WERI-Rb-1 (cell line): ENCODE results near the gene UVRAG.
A peak's percentile ranks its signal among the peaks of the same experiment; 100 is the strongest.

ENCODE experiments used
- DNase-seq: peaks from one replicate; pipeline ENCODE4 v3.0.0-alpha.2; 2020
- H3K27ac ChIP-seq: fragments of 250-450 bp; sonication (Bioruptor Pico); 2 replicates; pipeline ENCODE4 v1.5.1; 2020; ENCODE audit warnings: mild to moderate bottlenecking, moderate library complexity
- H3K27me3 ChIP-seq: fragments of 250-450 bp; sonication (Bioruptor Pico); 2 replicates; pipeline ENCODE4 v1.5.1; 2021; ENCODE audit warnings: mild to moderate bottlenecking, low read depth, moderate library complexity; ENCODE audit not compliant: insufficient read depth, severe bottlenecking
- H3K36me3 ChIP-seq: fragments of 250-450 bp; sonication (Bioruptor Pico); 2 replicates; pipeline ENCODE4 v1.5.1; 2020; ENCODE audit warnings: mild to moderate bottlenecking, moderate library complexity
- H3K4me3 ChIP-seq: 2 replicates; pipeline ENCODE4 v1.5.1; 2011; ENCODE audit warnings: low read depth, mild to moderate bottlenecking, control low read depth, low read length
- H3K9me3 ChIP-seq: fragments of 250-450 bp; sonication (Bioruptor Pico); 2 replicates; pipeline ENCODE4 v1.5.1; 2021; ENCODE audit warnings: mild to moderate bottlenecking, moderate library complexity; ENCODE audit not compliant: severe bottlenecking
- TF ChIP-seq, protein P1 (sequence below): IDR thresholded peaks from 2 replicates; pipeline ENCODE4 v1.5.1; 2011; ENCODE audit warnings: low read depth, mild to moderate bottlenecking, control low read depth, inconsistent platforms, low read length

The UVRAG gene

GRCh38 chr11:75797792-75798191, 17.2 kb upstream of the UVRAG start:
- DNase-seq: no peak
- Histone ChIP-seq H3K4me3 (no peak overlapping the region), H3K27ac (no peak overlapping the region), H3K27me3 (no peaks in the 10 kb centered on the region), H3K9me3 (no peaks in the 10 kb centered on the region), H3K36me3 (no peaks in the 10 kb centered on the region)
- TF ChIP-seq, protein P1, sequence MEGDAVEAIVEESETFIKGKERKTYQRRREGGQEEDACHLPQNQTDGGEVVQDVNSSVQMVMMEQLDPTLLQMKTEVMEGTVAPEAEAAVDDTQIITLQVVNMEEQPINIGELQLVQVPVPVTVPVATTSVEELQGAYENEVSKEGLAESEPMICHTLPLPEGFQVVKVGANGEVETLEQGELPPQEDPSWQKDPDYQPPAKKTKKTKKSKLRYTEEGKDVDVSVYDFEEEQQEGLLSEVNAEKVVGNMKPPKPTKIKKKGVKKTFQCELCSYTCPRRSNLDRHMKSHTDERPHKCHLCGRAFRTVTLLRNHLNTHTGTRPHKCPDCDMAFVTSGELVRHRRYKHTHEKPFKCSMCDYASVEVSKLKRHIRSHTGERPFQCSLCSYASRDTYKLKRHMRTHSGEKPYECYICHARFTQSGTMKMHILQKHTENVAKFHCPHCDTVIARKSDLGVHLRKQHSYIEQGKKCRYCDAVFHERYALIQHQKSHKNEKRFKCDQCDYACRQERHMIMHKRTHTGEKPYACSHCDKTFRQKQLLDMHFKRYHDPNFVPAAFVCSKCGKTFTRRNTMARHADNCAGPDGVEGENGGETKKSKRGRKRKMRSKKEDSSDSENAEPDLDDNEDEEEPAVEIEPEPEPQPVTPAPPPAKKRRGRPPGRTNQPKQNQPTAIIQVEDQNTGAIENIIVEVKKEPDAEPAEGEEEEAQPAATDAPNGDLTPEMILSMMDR: no peak

GRCh38 chr11:75800136-75800675, 14.8 kb upstream of the UVRAG start:
- no peak for DNase-seq
- Histone ChIP-seq H3K27me3 (no peaks in the 10 kb centered on the region), H3K4me3 (no peak overlapping the region), H3K27ac (no peak overlapping the region), H3K36me3 (no peaks in the 10 kb centered on the region), H3K9me3 (no peaks in the 10 kb centered on the region)
- TF ChIP-seq, protein P1: no peak

DNA sequence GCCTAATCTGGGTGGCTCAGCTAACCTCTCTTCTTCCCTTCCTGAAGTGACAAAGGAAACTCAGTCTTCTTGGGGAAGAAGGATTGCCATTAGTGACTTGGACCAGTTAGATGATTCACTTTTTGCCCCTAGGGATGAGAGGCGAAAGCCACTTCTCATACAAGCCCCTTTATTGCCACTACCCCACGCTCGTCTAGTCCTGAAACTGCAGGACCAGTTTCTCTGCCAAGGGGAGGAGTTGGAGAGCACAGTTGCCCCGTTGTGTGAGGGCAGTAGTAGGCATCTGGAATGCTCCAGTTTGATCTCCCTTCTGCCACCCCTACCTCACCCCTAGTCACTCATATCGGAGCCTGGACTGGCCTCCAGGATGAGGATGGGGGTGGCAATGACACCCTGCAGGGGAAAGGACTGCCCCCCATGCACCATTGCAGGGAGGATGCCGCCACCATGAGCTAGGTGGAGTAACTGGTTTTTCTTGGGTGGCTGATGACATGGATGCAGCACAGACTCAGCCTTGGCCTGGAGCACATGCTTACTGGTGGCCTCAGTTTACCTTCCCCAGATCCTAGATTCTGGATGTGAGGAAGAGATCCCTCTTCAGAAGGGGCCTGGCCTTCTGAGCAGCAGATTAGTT, 14.2 kb upstream of the UVRAG start:
- no peak for DNase-seq
- Histone ChIP-seq H3K36me3 (no peaks in the 10 kb centered on the region), H3K27me3 (no peaks in the 10 kb centered on the region), H3K9me3 (no peaks in the 10 kb centered on the region), H3K4me3 (no peak overlapping the region), H3K27ac (no peak overlapping the region)
- TF ChIP-seq, protein P1: 0 out of 2 replicates have a peak, but pooled peaks have one; percentile 12

- no peak for DNase-seq
- H3K4me3 ChIP-seq: no peak overlapping the region
Measured at GRCh38 chr11:75801362-75802020, 13.5 kb upstream of the UVRAG start.

DNA sequence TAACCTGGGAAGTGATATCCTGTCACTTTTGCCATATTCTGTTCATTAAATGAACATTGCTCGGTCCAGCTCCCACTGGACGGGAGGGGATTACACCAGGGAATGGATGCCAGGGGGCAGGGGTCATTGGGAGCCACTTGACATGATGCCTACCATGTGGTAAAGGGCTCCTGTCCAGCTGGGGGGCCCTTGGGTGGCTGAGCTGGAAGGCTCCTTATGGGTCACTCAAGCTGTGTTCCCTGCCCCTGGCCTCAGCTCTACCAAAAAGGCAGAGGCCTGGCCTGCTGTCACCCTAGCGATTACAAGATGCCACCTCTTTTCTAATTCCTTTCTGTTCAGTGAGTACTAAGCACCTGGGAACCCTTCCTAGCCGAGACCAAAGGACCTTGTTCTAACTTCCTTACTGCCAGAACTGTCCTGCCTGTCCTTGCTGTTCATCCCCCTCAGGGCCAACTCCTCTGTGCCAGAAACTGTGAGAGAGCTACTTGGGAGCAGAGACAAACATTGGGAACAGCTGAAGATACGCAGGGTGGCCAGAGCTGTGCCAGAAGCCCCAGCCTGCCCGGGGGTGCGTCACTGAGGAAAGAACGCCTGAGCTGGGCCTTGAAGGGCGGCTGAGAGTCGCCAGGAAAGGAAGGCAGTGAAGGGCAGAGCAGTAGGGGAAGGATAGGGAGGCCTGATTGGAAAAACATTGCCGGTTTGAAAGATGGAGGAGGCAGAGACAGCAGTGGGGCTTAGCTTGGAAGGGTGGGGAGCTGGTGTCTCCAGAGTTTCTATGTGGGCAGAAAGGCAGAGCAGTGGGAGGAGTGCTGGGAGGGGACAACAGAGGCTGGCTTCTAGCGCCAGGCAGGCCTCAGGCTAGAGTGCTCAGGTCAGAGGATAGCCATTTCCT, 12.7 kb upstream of the UVRAG start:
- no peak overlapping the region for H3K27ac ChIP-seq
- no peak for DNase-seq
- H3K4me3 ChIP-seq: no peak overlapping the region
- no peaks in the 10 kb centered on the region for H3K27me3 ChIP-seq
- H3K9me3 ChIP-seq: no peaks in the 10 kb centered on the region
- TF ChIP-seq, protein P1: no peak
- no peaks in the 10 kb centered on the region for H3K36me3 ChIP-seq

More at GRCh38 chr11:75801362-75802020, 13.5 kb upstream of the UVRAG start:
- no peaks in the 10 kb centered on the region for H3K9me3 ChIP-seq
- TF ChIP-seq, protein P1: no peak
- no peaks in the 10 kb centered on the region for H3K36me3 ChIP-seq
- H3K27ac ChIP-seq: no peak overlapping the region
- H3K27me3 ChIP-seq: no peaks in the 10 kb centered on the region
